OCI-LY7 (cell line): ENCODE results near the gene SOBP. TPM values are rescaled to one million over a fixed set of nuclear protein-coding genes. Genes with fewer than 3 reads are reported as not detected.
A peak's percentile ranks its signal among the peaks of the same experiment; 100 is the strongest.

ENCODE experiments used
- BruUV-seq: library from RNA; stranded (reverse); fragments of 400-500 nt; replicated peaks from 2 replicates; lab custom pipeline; 2021; lab: Mats Ljungman, UMichigan
- CTCF ChIA-PET: fragments of 300-600 bp; sonication (Branson Sonifier 250); formaldehyde crosslinking; loops from one replicate; lab custom pipeline; 2022; ENCODE audit warnings: antibody characterized with exemption; ENCODE audit not compliant: unreplicated experiment; lab: Charles Lee
- POLR2A ChIA-PET: fragments of 300-600 bp; sonication (Branson Sonifier 250); formaldehyde crosslinking; loops from one replicate; lab custom pipeline; 2022; ENCODE audit warnings: antibody characterized with exemption; lab: Charles Lee
- DNase-seq: peaks from one replicate; pipeline ENCODE4 v3.0.0-alpha.2; 2015; ENCODE audit warnings: low spot score
- H2AFZ ChIP-seq: fragments of 200-600 bp; sonication (generic), shearing (Covaris generic); 2 replicates; pipeline ENCODE4 v1.6.1; 2014; ENCODE audit warnings: mild to moderate bottlenecking, antibody characterized with exemption, low read length, moderate library complexity
- H3K27ac ChIP-seq: fragments of 200-600 bp; sonication (generic); 2 replicates; pipeline ENCODE4 v1.5.1; 2014; ENCODE audit warnings: mixed run types, low read depth, mild to moderate bottlenecking, moderate library complexity, low read length, inconsistent platforms; ENCODE audit not compliant: poor library complexity, severe bottlenecking
- H3K36me3 ChIP-seq: fragments of 200-600 bp; sonication (generic); 2 replicates; pipeline ENCODE4 v1.6.1; 2014; ENCODE audit warnings: mild to moderate bottlenecking, antibody characterized with exemption, low read length, moderate library complexity, mixed read lengths; ENCODE audit not compliant: insufficient read depth
- H3K4me1 ChIP-seq: fragments of 200-600 bp; sonication (generic); 2 replicates; pipeline ENCODE4 v1.5.1; 2014; ENCODE audit warnings: mild to moderate bottlenecking, low read length; ENCODE audit not compliant: insufficient read depth, poor library complexity, severe bottlenecking
- H3K4me2 ChIP-seq: fragments of 200-600 bp; sonication (generic); 2 replicates; pipeline ENCODE4 v1.6.1; 2014; ENCODE audit warnings: mild to moderate bottlenecking, low read length
- H3K4me3 ChIP-seq: fragments of 200-600 bp; sonication (generic); 2 replicates; pipeline ENCODE4 v1.5.1; 2014; ENCODE audit warnings: mild to moderate bottlenecking, low read depth, low read length; ENCODE audit not compliant: poor library complexity, severe bottlenecking
- H3K79me2 ChIP-seq: fragments of 200-600 bp; sonication (generic); 2 replicates; pipeline ENCODE4 v1.6.1; 2016; ENCODE audit warnings: low read depth, mild to moderate bottlenecking, low read length, moderate library complexity, mixed read lengths; ENCODE audit not compliant: insufficient read depth
- H3K9me2 ChIP-seq: fragments of 200-600 bp; sonication (generic); 2 replicates; pipeline ENCODE4 v1.6.1; 2016; ENCODE audit warnings: mild to moderate bottlenecking, low read length, mixed read lengths; ENCODE audit not compliant: insufficient read depth
- H3K9me3 ChIP-seq: fragments of 200-600 bp; sonication (generic); 2 replicates; pipeline ENCODE4 v1.6.1; 2014; ENCODE audit warnings: mild to moderate bottlenecking, mixed run types, low read length, mixed read lengths
- H4K20me1 ChIP-seq: fragments of 200-600 bp; sonication (generic); 2 replicates; pipeline ENCODE4 v1.6.1; 2014; ENCODE audit warnings: mild to moderate bottlenecking, antibody characterized with exemption, low read length, moderate library complexity, mixed read lengths; ENCODE audit not compliant: insufficient read depth
- EZH2phosphoT487 ChIP-seq: fragments of 200-600 bp; sonication (generic); IDR thresholded peaks from 2 replicates; pipeline ENCODE4 v1.6.1; 2018; ENCODE audit warnings: low read depth, borderline replicate concordance, mild to moderate bottlenecking, mixed run types, antibody characterized with exemption, low read length, moderate library complexity, mixed read lengths
- intact Hi-C: fragments of 100-400 bp; cut with micrococcal nuclease; formaldehyde crosslinking; loops from one replicate; pipeline ENCODE4 v1.10.0; 2022; ENCODE audit not compliant: unreplicated experiment
- total RNA-seq, 2 experiments: library from RNA; depleted of rRNA in 1 of 2; stranded (reverse); fragments of >200 nt in 1 of 2; shearing (Covaris generic) in 1 of 2; gene quantifications; 2 replicates each; pipeline ENCODE4 v1.2.3, GENCODE V29; 2014 to 2022
- TF ChIP-seq, protein P1 (sequence below): fragments of 200-600 bp; sonication (generic); conservative IDR thresholded peaks from 2 replicates; pipeline ENCODE4 v1.5.1; 2014; ENCODE audit warnings: mild to moderate bottlenecking, antibody characterized with exemption, low read length, moderate library complexity, mixed read lengths

Gene SOBP
- total RNA-seq, 2 experiments from 2014 or later: 21.5 to 29.4 TPM

DNA sequence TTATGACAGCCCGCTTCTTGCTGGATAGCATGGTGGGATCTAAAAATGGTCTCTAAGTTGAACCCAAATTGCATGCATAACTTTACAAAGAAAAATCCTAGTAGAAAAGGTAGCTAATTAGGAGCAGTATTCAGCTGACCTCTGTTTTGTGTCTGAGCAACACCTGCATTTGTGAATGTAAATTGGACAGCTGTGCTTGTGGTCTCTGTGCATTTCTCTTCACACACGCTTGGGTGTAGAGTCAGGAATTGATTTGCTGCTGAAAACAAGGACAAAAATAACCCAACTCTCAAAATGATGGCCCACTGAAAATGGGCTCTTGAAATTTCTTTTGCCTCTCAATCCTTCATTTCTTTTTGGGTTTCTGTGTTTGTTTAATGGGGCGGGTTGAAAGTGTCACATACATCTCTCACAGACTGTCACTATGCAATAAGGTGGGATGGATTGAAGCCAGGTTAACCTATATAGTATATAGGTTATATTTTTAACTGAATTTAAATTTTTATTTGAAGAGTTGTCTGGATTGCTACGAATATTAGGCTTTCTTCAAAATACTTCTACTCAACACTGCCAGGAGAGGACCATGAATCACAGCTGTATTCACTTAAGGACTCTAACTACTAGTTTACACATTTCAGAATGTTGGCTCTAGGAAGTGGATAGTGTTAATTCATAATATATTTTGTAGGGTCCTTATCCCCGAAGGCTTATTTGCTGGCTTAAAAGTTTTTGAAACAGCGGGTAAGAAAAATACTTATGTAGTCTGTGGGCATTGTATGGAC is 46.5 kb downstream of the SOBP start:
- Histone ChIP-seq H3K4me2 (peak overlapping the region; percentile 79), H3K79me2 (peaks cover 53% of the 10 kb centered on the region; the same call in 1 of the 2 replicates), H2AFZ (no peak overlapping the region), H3K36me3 (peaks cover 68% of the 10 kb centered on the region), H3K4me1 (peaks cover 90% of the 10 kb centered on the region), H4K20me1 (no peaks in the 10 kb centered on the region), H3K27ac (peak overlapping the region; percentile 98), H3K9me3 (no peaks in the 10 kb centered on the region), H3K4me3 (peak overlapping the region; percentile 45), H3K9me2 (no peaks in the 10 kb centered on the region)
- DNase-seq: peak; percentile 92
- ChIA-PET CTCF (no interaction called here), POLR2A (interaction anchor here (0.5 to 1.3 kb wide), 14 partner anchors 10 to 1471 kb away, joined by 3 to 9 read pairs (median 4); no protein-coding TSS in a partner anchor)
- intact Hi-C loops: loop anchor here (2.0 to 5.0 kb wide), 5 partner anchors 46 to 419 kb away; partner anchors contain the start of genes BEND3, PDSS2 and SOBP
- BruUV-seq: no TSS peak
- TF ChIP-seq, protein P1, sequence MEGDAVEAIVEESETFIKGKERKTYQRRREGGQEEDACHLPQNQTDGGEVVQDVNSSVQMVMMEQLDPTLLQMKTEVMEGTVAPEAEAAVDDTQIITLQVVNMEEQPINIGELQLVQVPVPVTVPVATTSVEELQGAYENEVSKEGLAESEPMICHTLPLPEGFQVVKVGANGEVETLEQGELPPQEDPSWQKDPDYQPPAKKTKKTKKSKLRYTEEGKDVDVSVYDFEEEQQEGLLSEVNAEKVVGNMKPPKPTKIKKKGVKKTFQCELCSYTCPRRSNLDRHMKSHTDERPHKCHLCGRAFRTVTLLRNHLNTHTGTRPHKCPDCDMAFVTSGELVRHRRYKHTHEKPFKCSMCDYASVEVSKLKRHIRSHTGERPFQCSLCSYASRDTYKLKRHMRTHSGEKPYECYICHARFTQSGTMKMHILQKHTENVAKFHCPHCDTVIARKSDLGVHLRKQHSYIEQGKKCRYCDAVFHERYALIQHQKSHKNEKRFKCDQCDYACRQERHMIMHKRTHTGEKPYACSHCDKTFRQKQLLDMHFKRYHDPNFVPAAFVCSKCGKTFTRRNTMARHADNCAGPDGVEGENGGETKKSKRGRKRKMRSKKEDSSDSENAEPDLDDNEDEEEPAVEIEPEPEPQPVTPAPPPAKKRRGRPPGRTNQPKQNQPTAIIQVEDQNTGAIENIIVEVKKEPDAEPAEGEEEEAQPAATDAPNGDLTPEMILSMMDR: peak; percentile 11; the same call in 1 of the 2 replicates
- TF ChIP-seq EZH2phosphoT487: no peak

DNA sequence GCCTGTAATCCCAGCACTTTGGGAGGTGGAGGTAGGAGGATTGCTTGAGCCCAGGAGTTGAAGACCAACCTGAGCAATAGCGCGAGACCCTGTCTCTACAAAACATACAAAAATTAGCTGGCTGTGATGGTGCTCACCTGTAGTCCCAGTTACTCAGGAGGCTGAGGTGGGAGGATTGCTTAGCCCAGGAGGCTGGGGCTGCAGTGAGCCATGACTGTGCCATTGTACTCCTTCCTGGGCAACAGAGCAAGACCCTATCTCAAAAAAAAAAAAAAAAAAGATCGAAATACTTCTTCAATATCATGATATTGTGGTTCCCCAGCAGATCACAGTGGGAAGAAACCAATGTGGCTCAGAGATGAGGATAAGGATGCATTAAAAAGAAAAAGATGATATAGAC is 47.6 kb downstream of the SOBP start:
- Histone ChIP-seq H3K9me2 (no peaks in the 10 kb centered on the region), H2AFZ (no peak overlapping the region), H3K9me3 (no peaks in the 10 kb centered on the region), H4K20me1 (no peaks in the 10 kb centered on the region), H3K79me2 (peaks cover 49% of the 10 kb centered on the region; the same call in 1 of the 2 replicates), H3K4me3 (no peak overlapping the region), H3K4me2 (peak overlapping the region; percentile 79), H3K4me1 (peaks cover 79% of the 10 kb centered on the region), H3K36me3 (peaks cover 72% of the 10 kb centered on the region), H3K27ac (peak overlapping the region; percentile 98)
- POLR2A ChIA-PET: interaction anchor here (1.2 to 1.6 kb wide), 2 partner anchors 34 to 118 kb away, joined by 4 to 5 read pairs; no protein-coding TSS in a partner anchor
- no peak for DNase-seq
- no peak for TF ChIP-seq EZH2phosphoT487
- TF ChIP-seq, protein P1: no peak
- BruUV-seq: no TSS peak
- intact Hi-C loops: loop anchor here (2.0 to 5.0 kb wide), 5 partner anchors 47 to 420 kb away; partner anchors contain the start of genes BEND3, PDSS2 and SOBP
- CTCF ChIA-PET: no interaction called here
